H1 (cell line): ENCODE data around the gene DIAPH2.

Experiments
- CTCF ChIP-seq, 3 experiments: IDR thresholded peaks; 1 replicate in 2 of 3; 2 replicates in 1 of 3; pipeline versions ENCODE4 v1.5.1 to v1.6.1; 2011; ENCODE audit warnings: low read length in 3 of 3, mild to moderate bottlenecking in 3 of 3, inconsistent platforms in 2 of 3, low read depth in 1 of 3, moderate library complexity in 1 of 3; ENCODE audit not compliant: insufficient read depth in 1 of 3; ENCODE audit errors: control extremely low read depth in 1 of 3
- GTF2F1 ChIP-seq: IDR thresholded peaks from 2 replicates; pipeline ENCODE4 v1.6.1; 2012; ENCODE audit warnings: low read depth, low read length, improper control_type of control experiment, borderline replicate concordance
- JUN ChIP-seq: IDR thresholded peaks from 2 replicates; pipeline ENCODE4 v1.6.1; 2011; ENCODE audit warnings: low read depth, mild to moderate bottlenecking, improper control_type of control experiment, low read length
- TAF1 ChIP-seq: IDR thresholded peaks from 2 replicates; pipeline ENCODE4 v1.6.1; 2011; ENCODE audit warnings: mild to moderate bottlenecking, low read depth, low read length

- no peak for TF ChIP-seq JUN
- no peak for TF ChIP-seq GTF2F1
- no peak for TF ChIP-seq TAF1
- no peak for TF ChIP-seq CTCF (IDR thresholded peaks at IDR 0.05; ENCODE audit: control extremely low read depth in 1 of 3, insufficient read depth in 1 of 3, low read depth in 1 of 3, low read length in 3 of 3)
These were observed 839.7 kb downstream of the DIAPH2 start for GRCh38 chrX:97524340-97524739.
